ENCODE data around the gene GOLGA2.

GOLGA2 gene, protein sequence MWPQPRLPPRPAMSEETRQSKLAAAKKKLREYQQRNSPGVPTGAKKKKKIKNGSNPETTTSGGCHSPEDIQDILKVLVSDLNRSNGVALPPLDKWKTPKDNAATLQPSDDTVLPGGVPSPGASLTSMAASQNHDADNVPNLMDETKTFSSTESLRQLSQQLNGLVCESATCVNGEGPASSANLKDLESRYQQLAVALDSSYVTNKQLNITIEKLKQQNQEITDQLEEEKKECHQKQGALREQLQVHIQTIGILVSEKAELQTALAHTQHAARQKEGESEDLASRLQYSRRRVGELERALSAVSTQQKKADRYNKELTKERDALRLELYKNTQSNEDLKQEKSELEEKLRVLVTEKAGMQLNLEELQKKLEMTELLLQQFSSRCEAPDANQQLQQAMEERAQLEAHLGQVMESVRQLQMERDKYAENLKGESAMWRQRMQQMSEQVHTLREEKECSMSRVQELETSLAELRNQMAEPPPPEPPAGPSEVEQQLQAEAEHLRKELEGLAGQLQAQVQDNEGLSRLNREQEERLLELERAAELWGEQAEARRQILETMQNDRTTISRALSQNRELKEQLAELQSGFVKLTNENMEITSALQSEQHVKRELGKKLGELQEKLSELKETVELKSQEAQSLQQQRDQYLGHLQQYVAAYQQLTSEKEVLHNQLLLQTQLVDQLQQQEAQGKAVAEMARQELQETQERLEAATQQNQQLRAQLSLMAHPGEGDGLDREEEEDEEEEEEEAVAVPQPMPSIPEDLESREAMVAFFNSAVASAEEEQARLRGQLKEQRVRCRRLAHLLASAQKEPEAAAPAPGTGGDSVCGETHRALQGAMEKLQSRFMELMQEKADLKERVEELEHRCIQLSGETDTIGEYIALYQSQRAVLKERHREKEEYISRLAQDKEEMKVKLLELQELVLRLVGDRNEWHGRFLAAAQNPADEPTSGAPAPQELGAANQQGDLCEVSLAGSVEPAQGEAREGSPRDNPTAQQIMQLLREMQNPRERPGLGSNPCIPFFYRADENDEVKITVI

GRCh38 chr9:128275198-128276007 is at the start of gene GOLGA2:
TSS of gene GOLGA2 (minus strand) at chr9:128276007. CDS start at chr9:128275976, 31 bp downstream.
- TF ChIP-seq ZNF274 (IDR thresholded peaks at IDR 0.05; ENCODE audit: low read depth, low read length) = no peak
- peak within 1 kb of the TSS; percentile 95 for H3K4me3 ChIP-seq (ENCODE audit: low read length)

DNA sequence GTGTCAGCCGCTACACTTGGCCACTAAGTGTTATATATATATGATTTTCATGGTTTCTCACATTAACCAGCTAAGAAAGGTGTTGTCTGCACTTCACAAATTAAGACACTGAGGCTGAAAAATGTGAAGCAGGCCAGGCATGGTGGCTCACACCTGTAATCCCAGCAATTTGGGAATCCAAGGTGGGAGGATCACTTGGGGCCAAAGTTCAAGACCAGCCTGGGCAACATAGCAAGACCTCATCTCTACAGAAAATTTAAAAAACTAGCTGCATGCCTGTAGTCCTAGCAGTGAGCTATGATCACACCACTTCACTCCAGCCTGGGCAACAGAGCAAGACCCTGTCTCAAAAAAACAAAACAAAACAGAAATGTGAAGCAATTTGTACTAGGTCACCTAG is 48.6 kb upstream of the GOLGA2 start:
- no peak for TF ChIP-seq ZNF274 (IDR thresholded peaks at IDR 0.05; ENCODE audit: low read depth, low read length)
- H3K4me3 ChIP-seq (ENCODE audit: low read length) = no peak overlapping the region

GRCh38 chr9:128323791-128324190 is 48.0 kb upstream of the GOLGA2 start:
- H3K4me3 ChIP-seq (ENCODE audit: low read length) = peak overlapping the region; percentile 91
- no peak for TF ChIP-seq ZNF274 (IDR thresholded peaks at IDR 0.05; ENCODE audit: low read depth, low read length)

- no peak for TF ChIP-seq ZNF274 (IDR thresholded peaks at IDR 0.05; ENCODE audit: low read depth, low read length)
- H3K4me3 ChIP-seq (ENCODE audit: low read length) = peak overlapping the region; percentile 91
Measured at GRCh38 chr9:128323212-128323730, 47.5 kb upstream of the GOLGA2 start.

- no peak for TF ChIP-seq ZNF274 (IDR thresholded peaks at IDR 0.05; ENCODE audit: low read depth, low read length)
- H3K4me3 ChIP-seq (ENCODE audit: low read length) = peak within 1 kb of the TSS; percentile 91
Measured at GRCh38 chr9:128322404-128323211, 46.8 kb upstream of the GOLGA2 start, which contains the start of the genes COQ4 and TRUB2. TSS of gene COQ4 (plus strand) at chr9:128322839. CDS start at chr9:128322859, 20 bp downstream. TSS of gene TRUB2 (minus strand) at chr9:128322447. CDS start at chr9:128322408, 39 bp downstream.

DNA sequence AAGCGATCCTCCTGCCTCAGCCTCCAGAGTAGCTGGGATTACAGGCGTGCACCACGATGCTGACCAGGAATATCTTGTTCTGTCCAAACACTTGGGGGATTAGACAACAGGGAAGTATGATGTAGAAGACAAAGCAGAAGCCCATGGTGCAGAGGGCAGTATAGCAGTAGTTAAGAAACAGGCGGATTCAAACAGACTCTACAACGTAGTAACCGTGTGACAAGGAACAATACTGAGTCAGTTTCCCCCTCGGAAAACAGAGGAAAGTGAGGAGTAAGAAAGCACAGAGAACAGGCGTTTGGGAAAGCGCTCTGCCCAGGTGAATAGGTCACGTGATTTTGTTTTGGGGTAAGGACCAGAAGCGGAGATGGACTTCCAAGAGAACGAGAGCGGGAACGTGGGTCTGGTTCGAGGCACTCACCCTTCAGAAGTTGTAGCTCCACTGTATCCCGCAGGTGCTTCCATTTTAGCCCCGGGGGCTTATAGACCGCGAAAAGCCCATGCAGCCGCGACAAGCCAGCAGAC is 46.1 kb upstream of the GOLGA2 start:
- peak overlapping the region; percentile 91 for H3K4me3 ChIP-seq (ENCODE audit: low read length)
- TF ChIP-seq ZNF274 (IDR thresholded peaks at IDR 0.05; ENCODE audit: low read depth, low read length) = no peak

DNA sequence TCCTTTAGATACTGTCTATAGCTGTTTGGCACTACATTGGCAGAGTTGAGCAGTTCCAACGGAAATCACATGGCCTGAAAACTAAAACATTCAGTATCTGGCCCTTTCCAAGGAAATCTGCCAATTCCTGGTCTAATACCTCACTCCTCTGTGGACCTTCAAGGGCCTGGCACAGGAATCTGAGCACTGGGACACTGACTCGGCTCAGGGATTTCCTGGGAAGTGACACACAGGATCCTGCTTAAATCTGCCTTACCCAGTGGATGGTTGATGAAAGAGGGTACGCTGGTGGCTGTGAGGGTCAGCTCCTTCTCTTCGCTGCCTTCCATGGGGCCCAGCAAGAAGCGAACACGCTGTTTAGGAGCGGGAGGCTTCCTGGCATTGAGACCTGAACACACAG is 45.5 kb upstream of the GOLGA2 start:
- TF ChIP-seq ZNF274 (IDR thresholded peaks at IDR 0.05; ENCODE audit: low read depth, low read length) = no peak

GRCh38 chr9:128317629-128318028 is 41.8 kb upstream of the GOLGA2 start:
- H3K4me3 ChIP-seq (ENCODE audit: low read length) = no peak overlapping the region
- no peak for TF ChIP-seq ZNF274 (IDR thresholded peaks at IDR 0.05; ENCODE audit: low read depth, low read length)

More for the DNA sequence above, 45.5 kb upstream of the GOLGA2 start:
- H3K4me3 ChIP-seq (ENCODE audit: low read length) = peak overlapping the region; percentile 91

DNA sequence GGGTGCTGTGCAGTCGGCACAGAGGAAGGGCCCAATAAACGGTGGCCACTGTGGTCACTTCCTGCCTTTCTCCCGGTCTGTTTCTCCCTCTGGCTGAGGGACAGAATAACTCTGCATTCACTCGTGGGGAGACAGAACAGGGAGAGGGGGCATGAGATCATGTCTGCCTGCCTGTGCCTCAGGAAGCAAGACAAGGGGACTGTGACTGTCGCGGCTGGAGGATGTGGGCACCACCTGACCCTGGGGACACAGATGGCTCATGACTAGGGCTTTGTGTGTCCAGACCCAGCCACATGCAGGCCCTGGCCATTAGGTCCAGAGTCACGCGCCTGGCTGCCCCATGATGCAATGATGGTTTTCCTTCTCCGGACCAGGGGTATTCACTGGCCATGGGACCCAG is 40.6 kb upstream of the GOLGA2 start:
- no peak overlapping the region for H3K4me3 ChIP-seq (ENCODE audit: low read length)
- no peak for TF ChIP-seq ZNF274 (IDR thresholded peaks at IDR 0.05; ENCODE audit: low read depth, low read length)

GRCh38 chr9:128314697-128315096 is 38.9 kb upstream of the GOLGA2 start:
- H3K4me3 ChIP-seq (ENCODE audit: low read length) = no peak overlapping the region
- TF ChIP-seq ZNF274 (IDR thresholded peaks at IDR 0.05; ENCODE audit: low read depth, low read length) = no peak

- no peak overlapping the region for H3K4me3 ChIP-seq (ENCODE audit: low read length)
- no peak for TF ChIP-seq ZNF274 (IDR thresholded peaks at IDR 0.05; ENCODE audit: low read depth, low read length)
Measured at GRCh38 chr9:128310461-128310860, 34.7 kb upstream of the GOLGA2 start.

DNA sequence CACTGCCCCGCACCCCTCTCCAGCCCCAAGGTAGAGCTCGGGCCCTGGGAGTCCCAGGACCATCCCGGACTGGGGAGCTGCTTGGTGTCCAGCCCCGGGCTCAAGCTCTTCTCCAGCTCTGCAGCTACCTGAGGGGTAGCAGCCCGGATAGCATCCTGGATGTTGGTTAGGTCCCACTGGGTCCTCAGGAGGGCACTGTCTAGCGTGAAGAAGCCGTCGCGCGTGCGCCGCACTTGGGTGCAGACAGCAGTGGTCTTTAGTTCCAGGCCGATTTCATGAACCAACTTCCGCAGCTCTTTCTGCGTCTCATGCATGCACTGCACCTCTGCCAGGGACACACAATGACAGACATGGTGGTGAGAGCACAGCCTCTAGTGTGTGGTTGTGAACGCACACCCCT is 33.7 kb upstream of the GOLGA2 start:
- TF ChIP-seq ZNF274 (IDR thresholded peaks at IDR 0.05; ENCODE audit: low read depth, low read length) = no peak

More for the DNA sequence above, 33.7 kb upstream of the GOLGA2 start:
- no peak overlapping the region for H3K4me3 ChIP-seq (ENCODE audit: low read length)
